SU-DHL-6 (cell line): ENCODE data around the gene SELPLG.

Source experiments
- CTCF ChIP-seq: fragments of 200-600 bp; sonication (generic); IDR thresholded peaks from one replicate; pipeline ENCODE4 v1.5.1; 2017; ENCODE audit warnings: antibody characterized with exemption, mild to moderate bottlenecking, low read length, moderate library complexity; ENCODE audit not compliant: insufficient read depth, poor library complexity, severe bottlenecking
- EZH2phosphoT487 ChIP-seq: fragments of 200-600 bp; sonication (generic), shearing (Covaris generic); conservative IDR thresholded peaks from 2 replicates; pipeline ENCODE4 v1.6.1; 2018; ENCODE audit warnings: mild to moderate bottlenecking, antibody characterized with exemption, low read length, moderate library complexity, mixed read lengths

GRCh38 chr12:108578813-108579212 lies 54.9 kb downstream of the SELPLG start:
- TF ChIP-seq CTCF (no peak), EZH2phosphoT487 (no peak)
